ENCODE data around the gene DUOXA2. TPM values are rescaled to one million over a fixed set of nuclear protein-coding genes. Genes with fewer than 3 reads are reported as not detected.

Gene DUOXA2
- polyA plus RNA-seq, 2 of the 4 experiments (the other 2 are of a cell fraction): not detected

- TF ChIP-seq EHF (CRISPR knock-in tag; IDR thresholded peaks at IDR 0.05) (no peak), ATOH8 (CRISPR knock-in tag; IDR thresholded peaks at IDR 0.05; ENCODE audit: low read depth) (no peak), HMGXB4 (CRISPR knock-in tag; IDR thresholded peaks at IDR 0.05; ENCODE audit: borderline replicate concordance) (no peak), E2F6 (IDR thresholded peaks at IDR 0.05; ENCODE audit: borderline replicate concordance, low read depth) (no peak), MAFK (IDR thresholded peaks at IDR 0.05; ENCODE audit: partially characterized antibody) (no peak)
Observed at GRCh38 chr15:45136378-45136764, 22.2 kb downstream of the DUOXA2 start (continued).

GRCh38 chr15:45137703-45138102 is 23.6 kb downstream of the DUOXA2 start:
- Histone ChIP-seq H3K9me3 (no peaks in the 10 kb centered on the region), H3K4me3 (no peak overlapping the region), H3K27ac (no peak overlapping the region), H3K4me1 (no peaks in the 10 kb centered on the region), H3K4me2 (no peak overlapping the region)
- TF ChIP-seq CHD2 (IDR thresholded peaks at IDR 0.05; ENCODE audit: low read length, partially characterized antibody): no peak
- no peak for ATAC-seq
- ChIA-PET CTCF (interaction anchor here (0.6 to 1.9 kb wide), 6 partner anchors 11 to 261 kb away, joined by 4 to 7 read pairs (median 4); no protein-coding TSS in a partner anchor), POLR2A (no interaction called here)
- 60% methylated on average over 7 of the region's 8 CpGs for WGBS (ENCODE audit: missing lambda C conversion rate)
- FAIRE-seq: no peak
- no peak for DNase-seq (ENCODE audit: low read depth in 1 of 2, low spot score in 1 of 2)

GRCh38 chr15:45138814-45139765 is 25.0 kb downstream of the DUOXA2 start:
- CTCF ChIA-PET: interaction anchor here (1.1 to 1.9 kb wide), 2 partner anchors 12 to 21 kb away, joined by 3 to 7 read pairs; no protein-coding TSS in a partner anchor
- ATAC-seq (no peak), FAIRE-seq (no peak), DNase-seq (ENCODE audit: low read depth in 1 of 2, low spot score in 1 of 2) (no peak)
- Histone ChIP-seq H3K4me2 (no peak overlapping the region), H3K4me3 (no peak overlapping the region), H3K4me1 (no peaks in the 10 kb centered on the region), H3K27ac (no peak overlapping the region), H3K9me3 (no peaks in the 10 kb centered on the region)
- 68% methylated on average over 6 of the region's 12 CpGs for WGBS (ENCODE audit: missing lambda C conversion rate)
- no peak for TF ChIP-seq ESRRA (IDR thresholded peaks at IDR 0.05; ENCODE audit: borderline replicate concordance, low read length)
- TF ChIP-seq PBX3 (IDR thresholded peaks at IDR 0.05): no peak
- no peak for TF ChIP-seq ATOH8 (CRISPR knock-in tag; IDR thresholded peaks at IDR 0.05; ENCODE audit: low read depth)
- no peak for TF ChIP-seq EHMT2 (IDR thresholded peaks at IDR 0.05; ENCODE audit: low read depth)
- no peak for TF ChIP-seq NR3C1 (IDR thresholded peaks at IDR 0.05)
- TF ChIP-seq USF2 (IDR thresholded peaks at IDR 0.05): no peak
- TF ChIP-seq CTCF (IDR thresholded peaks at IDR 0.05): no peak
- no peak for TF ChIP-seq NPAS2 (CRISPR knock-in tag; IDR thresholded peaks at IDR 0.05; ENCODE audit: borderline replicate concordance)
- POLR2A ChIA-PET: no interaction called here
